HepG2 (cell line): Measurements from ENCODE around the gene VEGFA. TPM values are rescaled to one million over a fixed set of nuclear protein-coding genes. Genes with fewer than 3 reads are reported as not detected.

Experiments used
- ATAC-seq: fragments of 200-7000 bp; cut with Tn5 transposase; 3 replicates; pipeline ENCODE4 v1.9.1; 2020; ENCODE audit warnings: mild to moderate bottlenecking, moderate library complexity
- BruUV-seq: library from RNA; stranded (reverse); fragments of 400-500 nt; replicated peaks from 2 replicates; lab custom pipeline; 2021; lab: Mats Ljungman, UMichigan
- CTCF ChIA-PET: fragments of 300-600 bp; formaldehyde crosslinking; extraction: SDS; loops from one replicate; lab custom pipeline; 2021; ENCODE audit warnings: low total read pairs, inconsistent platforms, low intra/inter-chr PET ratio; lab: Yijun Ruan, JAX
- POLR2A ChIA-PET: fragments of 350-600 bp; sonication (Branson Sonifier 250); formaldehyde crosslinking; loops from one replicate; lab custom pipeline; 2020; ENCODE audit warnings: antibody characterized with exemption, inconsistent platforms; lab: Yijun Ruan, JAX
- DNase-seq: peaks from one replicate; pipeline ENCODE4 v3.0.0-alpha.2; 2015; ENCODE audit warnings: low spot score
- FAIRE-seq: peaks from 3 replicates; lab custom pipeline; 2011; peaks lifted over from hg19 to GRCh38; lab: Jason Lieb, UNC
- H2AFZ ChIP-seq: one replicate; pipeline ENCODE4 v1.6.1; 2011; ENCODE audit warnings: low read length, inconsistent platforms
- H3K27ac ChIP-seq: fragments of 300-600 bp; 3 replicates; pipeline ENCODE4 v1.8.0; 2011; ENCODE audit warnings: mixed run types, mild to moderate bottlenecking, mixed read lengths, low read length, inconsistent platforms; ENCODE audit not compliant: insufficient read depth; ENCODE audit errors: extremely low read length
- H3K27me3 ChIP-seq, 2 experiments: fragments of 200-600 bp in 1 of 2; 2 replicates in 1 of 2; 3 replicates in 1 of 2; pipeline versions ENCODE4 v1.6.0 to v1.8.0; 2011; ENCODE audit warnings: low read length in 2 of 2, mild to moderate bottlenecking in 2 of 2, moderate library complexity in 2 of 2, inconsistent platforms in 1 of 2; ENCODE audit not compliant: insufficient read depth in 2 of 2, control insufficient read depth in 1 of 2
- H3K36me3 ChIP-seq, 2 experiments: fragments of 200-600 bp in 1 of 2; replicated peaks in 1 of 2; 2 replicates in 1 of 2; 3 replicates in 1 of 2; pipeline versions ENCODE4 v1.5.1 to v1.8.0; 2011; ENCODE audit warnings: low read length in 2 of 2, inconsistent platforms in 1 of 2; ENCODE audit not compliant: insufficient read depth in 2 of 2, control insufficient read depth in 1 of 2
- H3K4me1 ChIP-seq: 2 replicates; pipeline ENCODE4 v1.5.1; 2012; ENCODE audit warnings: low read length, inconsistent platforms; ENCODE audit not compliant: insufficient read depth
- H3K4me2 ChIP-seq: 2 replicates; pipeline ENCODE4 v1.6.0; 2011; ENCODE audit warnings: low read depth, low read length, inconsistent platforms
- H3K4me3 ChIP-seq, 3 experiments: fragments of 200-600 bp in 1 of 3; sonication (generic), shearing (Covaris generic) in 1 of 3; replicated peaks in 1 of 3; 2 replicates each; pipeline ENCODE4 v1.5.1; 2011 to 2016; ENCODE audit warnings: low read length in 3 of 3, inconsistent platforms in 2 of 3, low read depth in 2 of 3, mild to moderate bottlenecking in 2 of 3, control low read depth in 1 of 3, mixed read lengths in 1 of 3; ENCODE audit not compliant: insufficient read depth in 1 of 3
- H3K79me2 ChIP-seq: one replicate; pipeline ENCODE4 v1.6.1; 2011; ENCODE audit warnings: low read length, inconsistent platforms; ENCODE audit not compliant: insufficient read depth
- H3K9ac ChIP-seq: 2 replicates; pipeline ENCODE4 v1.6.0; 2011; ENCODE audit warnings: mild to moderate bottlenecking, low read depth, low read length, inconsistent platforms; ENCODE audit not compliant: insufficient read depth
- H3K9me3 ChIP-seq: 2 replicates; pipeline ENCODE4 v1.5.1; 2012; ENCODE audit warnings: mild to moderate bottlenecking, low read length
- H4K20me1 ChIP-seq: 2 replicates; pipeline ENCODE4 v1.6.0; 2011; ENCODE audit warnings: inconsistent platforms, mild to moderate bottlenecking, low read length, moderate library complexity; ENCODE audit not compliant: insufficient read depth
- BCL6 ChIP-seq: IDR thresholded peaks from 2 replicates; pipeline ENCODE4 v1.6.1; 2016; ENCODE audit warnings: missing genetic modification reagents, missing compliant biosample characterization
- CEBPB ChIP-seq: IDR thresholded peaks from 2 replicates; pipeline ENCODE4 v1.6.1; 2011; ENCODE audit warnings: low read depth, low read length, improper control_type of control experiment, borderline replicate concordance
- ZFP36L2 ChIP-seq: sonication (generic); formaldehyde crosslinking; IDR thresholded peaks from 2 replicates; pipeline ENCODE4 v1.4.0; 2020; ENCODE audit warnings: missing genetic modification reagents
- WGBS: methylation state at CpG from one replicate; pipeline ENCODE4 v1.1.6; 2017; ENCODE audit warnings: low lambda C conversion rate; 5-methylcytosine and 5-hydroxymethylcytosine counted together
- in situ Hi-C: cut with HindIII; loops from 2 replicates; pipeline ENCODE4 v1.10.0; 2017; ENCODE audit warnings: low pct_unique_long_range_greater_than_20kb; ENCODE audit not compliant: extremely low pct_ligation_motif_present
- intact Hi-C: fragments of 100-400 bp; cut with micrococcal nuclease; formaldehyde crosslinking; loops from one replicate; pipeline ENCODE4 v1.10.0; 2022; ENCODE audit not compliant: unreplicated experiment
- polyA plus RNA-seq, 8 experiments: library from polyadenylated mRNA; depleted of rRNA in 3 of 8; stranded (reverse) in 7 of 8; unstranded in 1 of 8; fragments of >200 nt; fragmentation: Illumina TruSeq in 4 of 8; extraction: Trizol in 4 of 8; gene quantifications; 2 replicates each; pipeline versions ENCODE4 v1.2.1 to v1.2.3, GENCODE V29; 2011 to 2016; ENCODE audit warnings: low read depth in 4 of 8, missing spikeins in 1 of 8, mixed read lengths in 1 of 8; ENCODE audit not compliant: insufficient read depth in 1 of 8
- total RNA-seq, 5 experiments: library from RNA; depleted of rRNA; stranded (reverse); fragments of >200 nt; fragmentation: Illumina TruSeq; extraction: Trizol; gene quantifications; 2 replicates each; pipeline ENCODE4 v1.2.3, GENCODE V29; 2016; ENCODE audit warnings: low read depth in 1 of 5
- TF ChIP-seq, protein P1 (sequence below): sonication (generic); formaldehyde crosslinking; IDR thresholded peaks from 2 replicates; pipeline ENCODE4 v1.9.0; 2022; ENCODE audit warnings: missing genetic modification reagents, mild to moderate bottlenecking, borderline replicate concordance

VEGFA gene
- total and polyA plus RNA-seq, 2 of the 13 experiments (the other 11 are each of a cell fraction or from before 2014, with no cell fraction given), result 68.1 to 629 TPM

- Histone ChIP-seq H3K27ac (no peak overlapping the region), H3K4me1 (peaks cover 78% of the 10 kb centered on the region), H3K4me3 (no peak overlapping the region), H2AFZ (no peak overlapping the region), H3K4me2 (no peak overlapping the region), H3K36me3 (no peaks in the 10 kb centered on the region), H3K9ac (no peak overlapping the region)
- POLR2A ChIA-PET, result interaction anchor here (1.4 to 4.8 kb wide), 2 partner anchors 26 to 184 kb away, joined by 5 to 17 read pairs; partner anchors contain the start of gene VEGFA
- FAIRE-seq, result no peak
- BruUV-seq, result no TSS peak
- 10% methylated on average over 9 of the region's 9 CpGs for WGBS
- ATAC-seq, result no peak
- in situ Hi-C loops, result no loop called here
- DNase-seq, result no peak
- TF ChIP-seq, protein P1, sequence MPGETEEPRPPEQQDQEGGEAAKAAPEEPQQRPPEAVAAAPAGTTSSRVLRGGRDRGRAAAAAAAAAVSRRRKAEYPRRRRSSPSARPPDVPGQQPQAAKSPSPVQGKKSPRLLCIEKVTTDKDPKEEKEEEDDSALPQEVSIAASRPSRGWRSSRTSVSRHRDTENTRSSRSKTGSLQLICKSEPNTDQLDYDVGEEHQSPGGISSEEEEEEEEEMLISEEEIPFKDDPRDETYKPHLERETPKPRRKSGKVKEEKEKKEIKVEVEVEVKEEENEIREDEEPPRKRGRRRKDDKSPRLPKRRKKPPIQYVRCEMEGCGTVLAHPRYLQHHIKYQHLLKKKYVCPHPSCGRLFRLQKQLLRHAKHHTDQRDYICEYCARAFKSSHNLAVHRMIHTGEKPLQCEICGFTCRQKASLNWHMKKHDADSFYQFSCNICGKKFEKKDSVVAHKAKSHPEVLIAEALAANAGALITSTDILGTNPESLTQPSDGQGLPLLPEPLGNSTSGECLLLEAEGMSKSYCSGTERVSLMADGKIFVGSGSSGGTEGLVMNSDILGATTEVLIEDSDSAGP (CRISPR knock-in tag), result 0 out of 2 replicates have a peak, but pooled peaks have one; percentile 4
- TF ChIP-seq ZFP36L2 (CRISPR knock-in tag), result no peak
- no peak for TF ChIP-seq CEBPB
- peak; percentile 90 for TF ChIP-seq BCL6
- TF ChIP-seq, all 625 proteins: peak for 2
- Histone ChIP-seq H3K27me3 (peaks cover 3 to 52% of the 10 kb centered on the region in 2 experiments), H3K9me3 (no peaks in the 10 kb centered on the region), H4K20me1 (no peaks in the 10 kb centered on the region), H3K79me2 (no peaks in the 10 kb centered on the region)
- CTCF ChIA-PET, result no interaction called here
- intact Hi-C loops, result no loop called here
Measured at GRCh38 chr6:43742931-43743632, 26.9 kb upstream of the VEGFA start.
